ENCODE data around the gene SCARB1.

Gene SCARB1

DNA sequence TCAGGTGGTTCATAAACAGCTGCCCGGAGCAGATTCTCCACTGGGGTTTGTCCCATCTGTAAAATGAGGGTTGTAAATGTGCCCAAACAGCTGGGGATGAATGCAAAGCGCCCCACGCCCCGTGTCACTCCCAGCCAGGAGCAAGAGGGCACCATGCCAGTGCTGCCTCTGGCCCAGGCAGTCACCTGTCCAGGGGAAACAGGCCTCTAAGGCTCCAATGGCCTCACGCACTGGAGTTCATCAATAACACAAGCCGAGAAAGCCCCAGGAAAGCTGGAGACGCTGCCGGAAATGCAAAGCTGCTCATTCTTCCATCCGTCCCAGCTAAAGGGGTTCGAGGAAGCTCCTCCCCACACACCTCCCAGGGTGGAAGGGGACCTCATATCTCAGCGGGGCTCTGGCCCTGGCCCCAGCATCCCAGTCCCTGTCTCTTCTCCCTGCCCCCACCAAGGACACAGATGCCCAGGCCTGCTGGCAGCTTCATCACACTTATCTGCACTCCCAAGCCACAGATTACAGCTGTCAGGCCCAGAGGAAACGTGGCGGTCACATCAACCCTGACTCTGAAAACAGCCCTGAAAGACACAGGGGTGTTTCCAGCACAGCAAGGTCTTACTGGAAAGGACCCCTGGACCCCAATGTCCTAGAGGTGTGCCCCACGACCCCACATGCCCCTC, 21.5 kb downstream of the SCARB1 start:
- DNase-seq (ENCODE audit: low read depth in 2 of 2) = no peak

DNA sequence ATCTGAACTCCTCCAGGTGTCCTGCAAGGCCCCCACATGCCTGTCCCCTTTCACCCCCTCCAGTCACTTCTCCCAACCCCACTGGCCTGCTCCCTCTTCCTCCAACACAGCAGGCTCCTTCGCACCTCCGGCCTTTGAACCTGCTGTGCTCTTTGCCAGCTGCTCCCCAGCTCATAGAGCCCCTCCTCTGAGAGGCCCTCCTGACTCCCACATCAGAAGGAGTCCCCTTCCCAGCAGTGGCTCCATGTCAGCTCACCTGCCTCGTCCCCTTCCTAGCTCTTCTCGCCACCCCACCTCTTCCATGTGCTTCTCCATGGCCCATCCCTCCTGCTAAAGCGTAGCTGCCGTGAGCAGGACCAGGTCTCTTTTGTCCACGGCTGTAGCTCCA, 22.1 kb downstream of the SCARB1 start:
- no peak for DNase-seq (ENCODE audit: low read depth in 2 of 2)

DNA sequence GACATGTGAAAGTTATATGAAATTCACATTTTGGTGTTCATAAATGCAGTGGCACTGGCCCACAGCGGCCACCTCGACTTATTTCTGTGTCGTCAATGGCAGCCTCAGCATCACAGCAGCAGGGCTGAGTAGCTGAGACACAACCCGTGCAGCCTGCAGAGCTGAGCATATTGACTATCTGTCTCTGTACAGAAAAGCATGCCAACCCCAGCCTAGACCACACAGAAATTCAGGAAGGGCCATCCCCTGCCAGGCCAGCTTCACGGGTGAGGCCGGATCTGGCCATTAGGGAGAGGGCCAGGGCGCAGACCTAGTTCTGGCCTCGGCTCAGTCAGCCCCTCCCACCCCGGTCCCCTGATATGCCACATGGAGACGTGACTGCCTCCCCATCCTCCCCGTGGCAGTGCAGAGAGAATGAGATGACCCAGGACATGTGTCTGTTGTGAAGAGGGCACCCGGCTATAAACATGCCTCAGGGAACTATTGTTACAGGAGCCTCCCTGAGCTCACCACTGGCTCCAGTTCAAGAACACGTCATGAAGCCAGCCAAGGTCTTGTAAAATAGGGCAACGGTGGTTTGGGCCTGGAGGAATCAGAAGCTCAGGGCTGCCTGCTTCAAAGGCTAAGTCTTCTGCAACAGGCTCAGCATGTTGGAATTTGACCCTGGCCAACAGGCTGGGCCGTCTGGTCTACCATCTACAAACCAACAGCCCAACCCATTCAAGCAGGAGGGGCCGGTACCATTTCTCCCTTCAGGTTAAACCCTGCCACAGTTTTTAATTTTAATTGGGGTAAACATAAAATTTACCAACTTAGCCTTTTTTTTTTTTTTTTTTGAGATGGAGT, 25.5 kb downstream of the SCARB1 start:
- DNase-seq (ENCODE audit: low read depth in 2 of 2) = no peak

DNA sequence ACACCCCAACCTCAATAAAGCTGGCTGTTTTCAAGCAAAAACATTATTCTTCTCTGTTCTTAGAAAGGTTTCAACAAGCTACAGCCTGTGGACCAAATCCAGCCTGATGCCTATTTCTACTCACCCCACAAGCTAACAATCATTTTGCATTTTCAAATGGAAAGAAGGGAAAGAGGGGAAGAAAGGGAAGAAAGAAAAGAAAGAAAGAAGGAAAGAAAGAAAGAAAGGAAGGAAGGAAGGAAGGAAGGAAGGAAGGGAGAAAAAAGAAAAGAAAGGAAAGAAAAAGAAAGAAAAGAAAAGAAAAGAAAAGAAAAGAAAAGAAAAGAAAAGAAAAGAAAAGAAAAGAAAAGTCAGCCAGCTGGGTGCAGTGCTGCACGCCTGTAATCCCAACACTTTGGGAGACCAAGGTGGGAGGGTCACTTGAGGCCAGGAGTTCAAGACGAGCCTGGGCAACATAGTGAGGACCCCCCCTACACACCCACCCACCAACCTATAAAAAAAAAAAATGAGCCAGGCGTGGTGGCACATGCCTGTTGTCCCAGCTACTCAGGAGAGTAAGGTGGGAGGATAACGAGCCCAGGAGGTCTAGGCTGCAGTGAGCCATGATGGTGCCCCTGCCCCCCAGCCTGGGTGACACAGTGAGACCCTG, 26.3 kb downstream of the SCARB1 start:
- no peak for DNase-seq (ENCODE audit: low read depth in 2 of 2)

DNA sequence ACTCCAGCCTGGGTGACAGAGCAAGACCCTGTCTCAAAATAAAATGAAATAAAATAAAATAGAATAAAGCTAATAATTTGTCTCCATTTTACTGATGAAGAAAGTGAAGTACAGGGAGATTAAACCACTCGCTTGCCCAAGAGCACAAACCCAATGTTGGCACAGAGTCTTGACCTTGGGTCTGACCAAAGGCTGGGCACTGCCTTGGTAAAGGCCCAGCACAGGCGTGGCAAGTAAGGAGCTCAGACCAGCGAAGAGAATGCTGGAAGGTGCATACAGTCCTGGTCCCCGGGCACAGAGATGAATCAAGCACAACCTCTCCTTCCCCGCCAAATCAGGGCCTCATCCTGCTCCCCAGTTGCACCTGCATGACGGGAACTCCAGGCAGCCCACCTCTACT, 26.9 kb downstream of the SCARB1 start:
- no peak for DNase-seq (ENCODE audit: low read depth in 2 of 2)

DNA sequence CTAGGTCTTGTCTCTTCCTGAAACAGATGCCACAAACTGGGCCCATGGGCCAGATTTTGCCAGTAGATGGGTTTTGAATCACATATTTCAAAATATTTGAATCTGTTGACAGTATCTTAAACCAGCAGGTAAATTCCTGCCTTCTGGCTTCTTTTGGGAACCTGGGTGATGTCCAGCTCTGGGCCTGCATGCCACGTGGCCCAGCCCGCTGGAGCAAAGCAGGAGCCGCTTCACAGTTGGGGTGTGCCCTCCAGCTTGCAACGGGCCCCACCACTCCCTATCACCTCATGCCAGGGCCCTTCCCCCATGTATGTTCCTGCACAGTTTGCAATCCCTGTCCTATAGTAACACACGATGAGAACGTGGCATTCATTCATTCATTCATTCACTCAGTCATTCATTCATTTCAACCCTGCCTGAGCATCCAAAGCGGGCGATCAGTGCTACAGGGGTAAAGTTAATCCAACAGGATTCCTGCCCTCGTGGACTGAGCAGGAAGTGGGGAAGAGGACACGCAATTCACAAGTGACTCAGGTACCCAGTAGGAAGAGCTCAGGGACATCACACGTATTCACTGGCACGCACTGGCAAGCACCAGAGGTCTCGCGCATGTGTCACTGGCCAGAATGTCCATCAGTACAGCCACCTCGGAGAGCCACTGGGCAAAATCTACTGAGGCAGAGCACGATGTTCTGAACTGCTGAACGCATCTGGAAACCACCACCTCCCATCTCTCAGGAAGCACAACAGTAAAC, 27.8 kb downstream of the SCARB1 start:
- no peak for DNase-seq (ENCODE audit: low read depth in 2 of 2)

DNA sequence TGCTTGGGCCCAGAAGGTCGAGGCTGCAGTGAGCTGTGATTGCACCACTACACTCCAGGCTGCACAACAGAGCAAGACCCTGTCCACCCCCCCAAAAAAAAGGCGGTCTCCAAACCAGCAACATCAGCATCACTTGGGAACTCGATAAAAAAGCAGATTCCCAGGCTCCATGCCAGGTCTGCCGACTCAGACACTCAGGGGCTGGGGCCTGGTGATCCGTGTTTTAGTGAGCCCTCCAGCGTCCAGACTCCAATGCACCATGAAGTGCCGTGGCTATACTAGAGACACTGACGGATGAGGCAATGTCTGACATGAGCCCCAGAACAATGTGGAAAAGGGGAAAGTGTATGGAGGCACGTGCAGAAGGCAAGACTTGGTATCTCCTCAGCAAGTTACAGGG, 28.8 kb downstream of the SCARB1 start:
- DNase-seq (ENCODE audit: low read depth in 2 of 2) = no peak

DNA sequence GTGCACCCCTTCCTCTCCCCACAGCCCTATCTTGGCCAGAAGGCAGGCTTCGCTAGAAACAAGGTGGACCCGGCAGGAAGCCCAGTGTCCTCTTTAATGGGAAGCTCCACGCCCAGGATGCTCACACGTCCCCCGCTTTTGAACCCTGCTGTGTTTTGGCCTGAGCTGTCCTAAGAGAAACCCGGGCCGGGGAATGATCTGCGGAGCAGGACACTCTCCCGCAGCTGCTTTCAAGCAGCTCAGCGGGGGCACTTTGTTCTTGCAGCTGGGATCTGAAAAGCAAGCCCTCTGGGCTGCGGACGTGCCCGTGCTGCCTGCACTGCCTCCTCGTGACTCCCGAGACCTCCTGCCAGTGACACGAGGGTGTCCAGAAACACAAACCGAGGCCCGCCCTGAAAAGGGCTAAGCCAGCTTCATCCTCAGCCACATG, 30.0 kb downstream of the SCARB1 start:
- no peak for DNase-seq (ENCODE audit: low read depth in 2 of 2)

DNA sequence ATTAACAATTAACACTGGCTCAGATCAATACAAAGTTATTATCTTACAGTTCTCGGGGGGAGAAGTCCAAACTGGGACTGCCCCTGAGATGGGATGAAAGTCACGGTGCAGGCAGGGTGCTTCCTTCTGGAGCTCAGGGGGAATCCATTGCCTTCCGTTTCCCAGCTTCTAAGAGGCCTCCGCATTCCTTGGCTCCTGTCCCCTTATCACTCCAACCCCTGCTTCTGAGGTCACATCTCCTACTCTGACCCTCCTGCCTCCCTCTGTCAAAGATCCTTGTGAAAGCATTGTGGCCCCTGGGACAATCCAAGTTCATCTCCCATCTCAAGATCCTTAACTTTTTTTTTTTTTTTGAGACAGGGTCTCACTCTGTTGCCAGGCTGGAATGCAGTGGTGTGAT, 30.8 kb downstream of the SCARB1 start:
- DNase-seq (ENCODE audit: low read depth in 2 of 2) = no peak

DNA sequence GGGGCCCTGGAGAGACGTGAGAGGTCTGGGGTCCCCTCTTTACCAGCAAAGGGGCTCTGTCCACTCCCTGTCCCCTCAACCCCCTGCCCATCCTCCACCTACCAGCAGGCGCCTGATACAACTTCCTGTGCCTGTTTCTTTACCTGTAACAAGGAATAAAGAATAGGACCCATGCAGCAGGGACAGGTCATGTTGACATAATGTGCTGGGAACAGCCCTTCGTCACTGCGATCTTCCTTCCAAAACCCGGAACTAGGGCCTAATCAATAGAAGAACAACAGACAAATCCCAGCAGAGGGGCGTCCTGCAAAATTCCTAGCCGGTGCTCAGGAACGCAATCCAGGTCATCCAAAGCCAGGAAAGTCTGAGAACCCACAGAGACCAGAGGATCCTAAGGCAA, 32.1 kb downstream of the SCARB1 start:
- no peak for DNase-seq (ENCODE audit: low read depth in 2 of 2)

DNA sequence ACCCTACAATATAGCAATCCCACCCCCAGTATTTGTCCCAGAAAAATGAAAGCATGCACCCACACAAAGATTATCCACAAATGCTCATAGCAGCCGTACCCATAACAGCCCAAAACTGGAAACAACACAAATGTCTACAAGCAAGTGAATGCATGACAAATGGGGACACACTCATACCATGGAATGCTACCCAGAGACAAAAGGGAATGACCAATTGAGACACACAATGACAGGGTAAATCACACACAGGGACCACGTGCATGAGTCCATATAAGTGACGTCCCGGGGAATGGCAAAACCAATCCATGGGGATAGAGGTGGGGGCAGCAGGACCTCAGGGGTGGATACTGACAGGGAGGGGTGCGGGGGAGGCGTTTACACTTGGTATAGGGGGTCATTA, 33.4 kb downstream of the SCARB1 start:
- no peak for DNase-seq (ENCODE audit: low read depth in 2 of 2)

DNA sequence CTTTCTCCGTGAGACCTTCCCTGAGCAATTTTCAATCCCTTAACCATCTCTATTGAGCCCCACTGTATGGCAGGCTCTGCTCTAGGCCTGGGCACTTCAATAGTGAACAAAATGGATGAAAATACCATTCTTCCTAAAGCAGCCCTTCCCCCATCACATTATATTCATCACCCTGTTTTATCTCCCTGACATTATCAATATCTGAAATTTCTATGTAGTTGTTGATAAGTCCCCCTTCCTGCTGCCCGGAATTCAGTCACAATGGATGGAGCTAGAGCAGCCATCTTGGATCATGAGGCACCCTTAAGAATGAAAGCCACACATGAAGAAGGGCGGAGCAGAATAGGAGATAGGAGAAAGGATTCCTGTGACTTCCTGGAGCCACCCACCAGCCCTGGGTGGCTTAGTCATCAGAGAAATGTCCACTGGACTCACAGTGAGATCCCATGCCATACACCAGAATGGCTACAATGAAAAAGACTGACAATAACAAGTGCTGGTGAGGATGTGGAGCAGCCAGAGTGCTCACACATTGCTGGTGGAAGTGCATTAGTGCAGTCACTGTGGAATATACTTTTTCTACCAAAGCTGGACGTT, 33.9 kb downstream of the SCARB1 start:
- no peak for DNase-seq (ENCODE audit: low read depth in 2 of 2)

DNA sequence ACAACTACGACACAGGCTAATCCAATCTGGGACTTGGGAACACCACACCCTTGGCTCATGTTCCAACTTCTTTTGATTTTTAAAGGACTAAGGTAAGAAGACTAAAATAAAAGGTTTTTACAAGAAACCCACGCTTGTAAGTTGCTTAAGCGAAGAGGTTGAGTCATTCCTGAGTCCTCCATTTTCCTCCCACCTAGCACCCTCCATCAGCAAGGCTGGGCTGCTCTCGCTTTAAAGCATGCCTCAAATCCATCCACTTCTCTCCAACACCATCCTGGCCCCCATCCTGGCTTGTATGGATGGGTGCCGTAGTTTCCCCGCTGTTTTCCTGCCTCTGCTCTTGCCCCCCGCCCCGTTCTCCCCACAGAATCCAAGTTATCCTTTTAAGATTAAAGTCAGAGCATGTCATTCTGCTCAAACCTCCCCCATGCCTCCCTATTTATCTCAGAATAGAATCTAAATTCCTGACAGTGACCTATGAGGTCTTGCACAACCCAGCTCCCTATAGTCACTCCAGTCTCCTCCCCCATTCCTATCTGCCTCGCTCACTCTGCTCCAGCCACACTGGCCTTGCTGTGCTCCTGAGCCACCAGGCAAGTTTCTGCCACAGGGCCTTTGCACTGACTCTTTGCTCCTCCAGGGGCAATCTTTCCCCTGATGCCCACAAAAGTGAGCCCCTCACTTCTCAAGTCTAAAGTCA, 34.5 kb downstream of the SCARB1 start:
- DNase-seq (ENCODE audit: low read depth in 2 of 2) = no peak

DNA sequence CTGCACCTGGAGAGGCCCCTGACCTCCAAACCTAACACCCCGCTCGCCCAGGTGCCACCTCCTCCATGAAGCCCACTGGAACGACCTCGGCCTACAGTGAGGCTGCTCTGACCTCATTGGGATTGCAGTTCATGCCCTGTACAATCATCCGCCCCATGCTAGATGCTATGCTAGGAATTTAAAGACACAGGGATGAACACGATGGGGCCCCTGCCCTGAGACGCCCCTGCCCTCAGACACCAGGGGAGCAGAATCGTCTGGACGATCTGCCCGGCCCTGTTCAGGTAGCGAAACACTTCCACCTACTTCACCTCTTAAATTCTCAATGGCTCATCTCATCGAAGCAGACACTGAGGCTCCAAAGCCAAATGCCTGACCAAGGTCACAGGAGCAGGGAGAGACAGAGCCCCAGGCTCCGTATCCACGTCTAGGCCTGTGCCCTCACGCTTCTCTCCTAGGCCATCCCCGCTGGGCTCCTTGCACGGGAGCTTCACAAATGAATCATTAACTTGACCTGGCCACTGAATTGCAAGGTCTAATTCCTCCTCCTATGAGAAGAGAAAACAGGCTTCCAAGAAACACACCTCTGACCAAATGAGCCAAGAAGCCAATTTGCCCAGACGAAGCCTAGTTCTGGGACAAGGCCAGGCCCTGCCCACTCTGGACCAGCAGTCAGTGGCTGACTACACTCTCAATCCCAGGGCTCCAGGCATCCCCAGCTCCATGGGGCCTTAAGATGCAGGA, 35.2 kb downstream of the SCARB1 start:
- no peak for DNase-seq (ENCODE audit: low read depth in 2 of 2)

DNA sequence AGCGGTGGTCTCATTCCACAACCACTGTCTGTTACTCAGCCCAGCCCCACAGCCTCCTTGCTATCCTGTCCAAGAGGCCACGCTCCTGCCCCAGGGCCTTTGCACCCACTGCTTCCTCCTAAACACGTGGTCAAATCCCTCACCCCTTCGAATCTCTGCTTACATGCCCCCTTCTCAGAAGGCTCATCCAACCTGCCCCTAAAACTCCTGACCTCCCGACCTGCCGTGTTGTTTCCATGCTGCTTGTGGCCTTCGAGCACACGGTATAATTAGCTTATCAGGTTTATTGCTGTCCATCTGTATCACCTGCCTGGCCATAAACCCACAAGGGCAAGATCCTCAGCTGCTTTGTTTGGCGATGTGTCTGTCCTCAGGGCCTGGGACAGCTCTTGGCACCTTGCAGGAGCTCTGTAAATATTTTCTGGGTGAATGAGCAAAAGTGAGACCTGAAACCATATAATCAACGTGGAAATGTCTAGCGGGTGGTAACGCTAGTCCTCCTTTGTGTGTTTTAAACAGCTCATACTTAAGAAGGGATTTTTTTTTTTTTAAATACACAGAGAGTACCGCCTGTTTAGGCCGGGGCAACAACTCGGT, 36.0 kb downstream of the SCARB1 start:
- DNase-seq (ENCODE audit: low read depth in 2 of 2) = no peak

DNA sequence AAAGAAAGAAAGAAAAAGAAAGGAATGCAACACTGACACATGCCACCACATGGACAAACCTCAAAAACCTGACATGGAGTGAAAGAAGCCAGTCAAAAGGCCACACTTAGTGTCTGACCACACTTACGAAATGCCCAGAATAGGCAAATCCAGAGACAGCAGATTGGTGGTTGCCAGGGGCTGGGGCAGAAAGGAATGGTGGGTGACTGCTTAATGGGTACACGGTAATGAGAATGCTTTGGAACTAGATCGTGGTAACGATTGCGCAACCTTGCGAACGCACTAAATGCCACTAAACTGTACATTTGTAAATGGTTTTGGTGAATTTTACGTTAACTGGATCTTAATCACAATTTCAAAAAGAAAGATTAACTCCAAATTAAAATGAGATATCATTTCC, 39.5 kb downstream of the SCARB1 start:
- no peak for DNase-seq (ENCODE audit: low read depth in 2 of 2)

DNA sequence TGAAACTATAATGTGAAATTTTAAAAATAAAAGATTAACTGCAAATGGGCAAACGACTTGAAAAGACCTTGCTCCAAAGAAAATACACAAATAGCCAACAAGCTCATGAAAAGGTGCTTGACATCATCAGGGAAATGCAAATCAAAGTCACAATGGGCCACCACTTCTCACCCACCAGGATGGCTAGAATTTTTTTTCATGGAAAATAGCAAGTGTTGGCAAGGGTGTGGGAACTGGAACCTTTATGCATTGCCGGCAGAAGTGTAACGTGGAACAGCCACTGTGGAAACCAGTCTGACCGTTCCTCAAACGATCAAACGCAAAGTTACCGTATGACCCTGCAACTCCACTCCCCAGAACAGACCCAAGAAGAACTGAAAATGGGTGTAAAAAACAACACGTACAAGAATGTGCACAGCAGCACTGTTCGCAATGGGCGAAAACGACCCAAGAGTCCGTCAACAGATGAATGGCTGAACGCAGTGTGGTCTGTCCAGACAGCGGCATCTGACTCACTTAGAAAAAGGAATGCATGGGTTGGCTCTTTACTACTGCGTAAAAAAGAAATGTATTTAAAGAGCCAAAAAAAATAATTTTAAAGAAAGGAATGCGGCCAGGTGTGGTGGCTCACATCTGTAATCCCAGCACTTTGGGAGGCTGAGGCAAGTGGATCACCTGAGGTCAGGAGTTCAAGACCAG, 40.2 kb downstream of the SCARB1 start:
- DNase-seq (ENCODE audit: low read depth in 2 of 2) = no peak

DNA sequence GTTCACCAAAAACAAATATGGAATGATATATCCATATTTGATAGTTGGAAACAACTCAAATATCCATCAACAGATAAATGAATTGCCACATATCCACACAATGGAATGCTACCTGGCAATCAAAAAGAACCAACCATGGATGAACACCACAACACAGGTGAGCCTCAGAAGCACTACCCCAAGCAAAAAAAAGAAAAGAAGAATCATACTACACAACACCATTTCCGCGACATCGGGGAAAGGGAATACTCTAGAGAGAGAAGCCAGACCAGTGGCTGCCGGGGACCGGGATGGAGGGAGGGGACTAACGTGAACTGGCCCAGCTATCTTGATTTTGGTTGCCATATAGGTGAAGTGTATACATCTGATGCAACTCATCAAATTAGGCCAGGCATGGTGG, 41.4 kb downstream of the SCARB1 start:
- no peak for DNase-seq (ENCODE audit: low read depth in 2 of 2)
